GM12878 (cell line): Measurements from ENCODE around the gene MYL11. TPM values are rescaled to one million over a fixed set of nuclear protein-coding genes. Genes with fewer than 3 reads are reported as not detected.
A peak's percentile ranks its signal among the peaks of the same experiment; 100 is the strongest.

Experiments
- ATAC-seq: fragments of 200-7000 bp; cut with Tn5 transposase; 3 replicates; pipeline ENCODE4 v1.9.1; 2020; ENCODE audit warnings: mild to moderate bottlenecking, moderate library complexity
- BruUV-seq: library from RNA; stranded (reverse); fragments of 400-500 nt; replicated peaks from 2 replicates; lab custom pipeline; 2021; lab: Mats Ljungman, UMichigan
- CTCF ChIA-PET: fragments of 300-600 bp; sonication (Branson Sonifier 250); formaldehyde crosslinking; extraction: SDS; loops from one replicate; lab custom pipeline; 2021; ENCODE audit warnings: inconsistent platforms; lab: Yijun Ruan, JAX
- POLR2A ChIA-PET: fragments of 350-600 bp; formaldehyde crosslinking; extraction: SDS; loops from one replicate; lab custom pipeline; 2021; ENCODE audit warnings: inconsistent platforms; lab: Charles Lee
- RAD21 ChIA-PET: fragments of 300-600 bp; sonication (Branson Sonifier 250); formaldehyde crosslinking; loops from one replicate; lab custom pipeline; 2023; ENCODE audit warnings: antibody characterized with exemption; ENCODE audit not compliant: unreplicated experiment; lab: Charles Lee
- SMC1A ChIA-PET: fragments of 300-600 bp; sonication (Branson Sonifier 250); formaldehyde crosslinking; loops from one replicate; lab custom pipeline; 2023; ENCODE audit not compliant: unreplicated experiment, uncharacterized antibody; lab: Charles Lee
- DNase-seq: peaks from one replicate; pipeline ENCODE4 v3.0.0-alpha.2; 2011; ENCODE audit warnings: low read depth, low spot score
- FAIRE-seq: peaks from 3 replicates; lab custom pipeline; 2011; peaks lifted over from hg19 to GRCh38; lab: Jason Lieb, UNC
- H2AFZ ChIP-seq: 2 replicates; pipeline ENCODE4 v1.6.0; 2011; ENCODE audit warnings: low read depth, low read length, control low read depth; ENCODE audit not compliant: control insufficient read depth
- H3K27ac ChIP-seq: 2 replicates; pipeline ENCODE4 v1.5.1; 2011; ENCODE audit warnings: control low read depth; ENCODE audit not compliant: control insufficient read depth, insufficient read depth
- H3K27me3 ChIP-seq, 2 experiments: replicated peaks in 1 of 2; 2 replicates each; pipeline versions ENCODE4 v1.6.0 to v1.6.1; 2011; ENCODE audit warnings: low read length in 1 of 2; ENCODE audit not compliant: control insufficient read depth in 2 of 2, insufficient read depth in 2 of 2
- H3K36me3 ChIP-seq, 2 experiments: 2 replicates each; pipeline ENCODE4 v1.5.1; 2011; ENCODE audit warnings: low read length in 1 of 2; ENCODE audit not compliant: control insufficient read depth in 2 of 2, insufficient read depth in 2 of 2
- H3K4me1 ChIP-seq: 2 replicates; pipeline ENCODE4 v1.6.1; 2011; ENCODE audit warnings: mild to moderate bottlenecking, low read length, moderate library complexity, mixed read lengths; ENCODE audit not compliant: control insufficient read depth, insufficient read depth
- H3K4me2 ChIP-seq: 2 replicates; pipeline ENCODE4 v1.6.0; 2011; ENCODE audit warnings: control low read depth; ENCODE audit not compliant: control insufficient read depth, insufficient read depth
- H3K4me3 ChIP-seq: fragments of 200-600 bp; sonication (generic); 2 replicates; pipeline ENCODE4 v1.5.1; 2016
- H3K79me2 ChIP-seq: 2 replicates; pipeline ENCODE4 v1.6.0; 2011; ENCODE audit warnings: low read length; ENCODE audit not compliant: control insufficient read depth, insufficient read depth
- H3K9ac ChIP-seq: 2 replicates; pipeline ENCODE4 v1.8.0; 2011; ENCODE audit warnings: low read length, control low read depth, mixed read lengths; ENCODE audit not compliant: control insufficient read depth, insufficient read depth
- H3K9me3 ChIP-seq: replicated peaks from 3 replicates; pipeline ENCODE4 v1.5.1; 2011; ENCODE audit warnings: mild to moderate bottlenecking, low read length; ENCODE audit not compliant: control insufficient read depth, insufficient read depth
- H4K20me1 ChIP-seq: 2 replicates; pipeline ENCODE4 v1.6.0; 2011; ENCODE audit not compliant: control insufficient read depth, insufficient read depth
- ASH2L ChIP-seq: fragments of 300-600, 200-600 bp; sonication (generic); IDR thresholded peaks from 2 replicates; pipeline ENCODE4 v1.6.1; 2017; ENCODE audit warnings: low read depth, mild to moderate bottlenecking, borderline replicate concordance
- ATF2 ChIP-seq: IDR thresholded peaks from 2 replicates; pipeline ENCODE4 v1.6.1; 2012; ENCODE audit warnings: low read length, inconsistent platforms
- EP300 ChIP-seq, 2 experiments: fragments of 150-350 bp in 1 of 2; IDR thresholded peaks; 2 replicates each; pipeline ENCODE4 v1.6.1; 2011 to 2012; ENCODE audit warnings: low read depth in 2 of 2, low read length in 2 of 2, borderline replicate concordance in 1 of 2, improper control_type of control experiment in 1 of 2, inconsistent platforms in 1 of 2; ENCODE audit not compliant: control insufficient read depth in 1 of 2
- GATAD2B ChIP-seq: fragments of 450-650 bp; conservative IDR thresholded peaks from 2 replicates; pipeline ENCODE4 v1.6.1; 2017; ENCODE audit warnings: low read depth, mild to moderate bottlenecking, moderate library complexity
- HCFC1 ChIP-seq: fragments of 150-350 bp; IDR thresholded peaks from 2 replicates; pipeline ENCODE4 v1.6.1; 2014; ENCODE audit warnings: low read length
- HSF1 ChIP-seq: fragments of 150-350 bp; IDR thresholded peaks from 2 replicates; pipeline ENCODE4 v1.6.1; 2014; ENCODE audit warnings: mild to moderate bottlenecking, low read depth, low read length
- IKZF1 ChIP-seq: fragments of 450-650 bp; conservative IDR thresholded peaks from 2 replicates; pipeline ENCODE4 v1.6.1; 2017; ENCODE audit warnings: antibody characterized with exemption, mild to moderate bottlenecking
- IRF5 ChIP-seq: fragments of 450-650 bp; IDR thresholded peaks from 2 replicates; pipeline ENCODE4 v1.6.1; 2017; ENCODE audit warnings: borderline replicate concordance
- JUNB ChIP-seq: IDR thresholded peaks from 2 replicates; pipeline ENCODE4 v1.6.1; 2016; ENCODE audit warnings: antibody characterized with exemption, mild to moderate bottlenecking
- KLF5 ChIP-seq: fragments of 450-650 bp; IDR thresholded peaks from 2 replicates; pipeline ENCODE4 v1.6.1; 2014; ENCODE audit warnings: mild to moderate bottlenecking; ENCODE audit not compliant: partially characterized antibody
- MEF2A ChIP-seq: IDR thresholded peaks from 2 replicates; pipeline ENCODE4 v1.6.1; 2011; ENCODE audit warnings: low read depth, mild to moderate bottlenecking, low read length, moderate library complexity; ENCODE audit not compliant: insufficient read depth
- MLLT1 ChIP-seq: fragments of 450-650 bp; IDR thresholded peaks from 2 replicates; pipeline ENCODE4 v1.6.1; 2016; ENCODE audit warnings: mild to moderate bottlenecking
- POLR2AphosphoS2 ChIP-seq: IDR thresholded peaks from 2 replicates; pipeline ENCODE4 v1.6.1; 2011; ENCODE audit warnings: low read depth, mild to moderate bottlenecking, low read length, improper control_type of control experiment, moderate library complexity
- SMC3 ChIP-seq: IDR thresholded peaks from 2 replicates; pipeline ENCODE4 v1.6.1; 2011; ENCODE audit warnings: low read length, improper control_type of control experiment, borderline replicate concordance
- TBL1XR1 ChIP-seq: IDR thresholded peaks from 2 replicates; pipeline ENCODE4 v1.6.1; 2012; ENCODE audit warnings: low read depth, low read length, improper control_type of control experiment
- YY1 ChIP-seq: IDR thresholded peaks from 2 replicates; pipeline ENCODE4 v1.6.1; 2011; ENCODE audit warnings: low read depth, mild to moderate bottlenecking, low read length
- WGBS: methylation state at CpG from one replicate; pipeline ENCODE4 v1.1.6; 2016; ENCODE audit warnings: low lambda C conversion rate; ENCODE audit not compliant: insufficient replicate concordance, insufficient coverage; ENCODE audit errors: missing lambda C conversion rate; 5-methylcytosine and 5-hydroxymethylcytosine counted together
- in situ Hi-C: fragments of 300-500 bp; cut with MboI; formaldehyde crosslinking; loops from 9 replicates; pipeline ENCODE4 v1.14.3; 2018; ENCODE audit warnings: mixed read lengths
- intact Hi-C: fragments of 100-400 bp; cut with micrococcal nuclease; formaldehyde crosslinking; loops from one replicate; pipeline ENCODE4 v1.14.2; 2022; ENCODE audit not compliant: unreplicated experiment
- polyA plus RNA-seq, 11 experiments: library from polyadenylated mRNA; depleted of rRNA in 4 of 11; unstranded in 6 of 11; stranded (reverse) in 5 of 11; fragments of >200 nt; fragmentation: Nextera tagmentation in 4 of 11; fragmentation: Illumina TruSeq in 1 of 11; extraction: Ambion mirVana in 4 of 11; extraction: Trizol in 1 of 11; gene quantifications; 1 replicate in 1 of 11; 2 replicates in 10 of 11; pipeline versions ENCODE4 v1.2.1 to v1.2.3, GENCODE V29; 2011 to 2016; ENCODE audit warnings: inconsistent platforms in 2 of 11, missing spikeins in 2 of 11, low read depth in 1 of 11
- total RNA-seq, 4 experiments: library from RNA; depleted of rRNA in 3 of 4; stranded (reverse); fragments of >200 nt in 3 of 4; fragmentation: Illumina TruSeq in 1 of 4; extraction: Trizol in 1 of 4; gene quantifications; 2 replicates each; pipeline versions ENCODE4 v1.2.1 to v1.2.3, GENCODE V29; 2013 to 2021

Gene MYL11
- total and polyA plus RNA-seq, 10 of the 15 experiments (the other 5 are each of a cell fraction or from before 2014, with no cell fraction given), result 0.19 to 1.2 (median 0.61) TPM; not detected in 5

GRCh38 chr16:30418350-30419181 is 44.0 kb downstream of the MYL11 start:
- Histone ChIP-seq H3K79me2 (no peaks in the 10 kb centered on the region), H3K36me3 (peaks cover 3 to 9% of the 10 kb centered on the region in 2 experiments), H4K20me1 (no peaks in the 10 kb centered on the region), H3K4me2 (peak overlapping the region; percentile 82), H3K27me3 (no peaks in the 10 kb centered on the region), H3K27ac (peak overlapping the region; percentile 43), H3K9me3 (no peaks in the 10 kb centered on the region), H3K4me1 (peaks cover 8% of the 10 kb centered on the region), H3K4me3 (peak overlapping the region; percentile 63; the same call in 1 of the 2 replicates), H2AFZ (peak overlapping the region; percentile 94), H3K9ac (0 out of 2 replicates have a peak overlapping the region, but pooled peaks have one; percentile 26)
- ChIA-PET POLR2A (interaction anchor here (0.5 to 2.0 kb wide), 15 partner anchors 9 to 445 kb away, joined by 3 to 11 read pairs (median 4); partner anchors contain the start of genes DCTPP1, PRR14, TAOK2 and TBX6), CTCF (interaction anchor here (0.6 to 3.6 kb wide), 12 partner anchors 9 to 326 kb away, joined by 3 to 20 read pairs (median 5); partner anchors contain the start of genes DCTPP1, TBC1D10B, TBX6 and ZNF764), RAD21 (interaction anchor here (0.8 to 2.0 kb wide), 22 partner anchors 9 to 353 kb away, joined by 3 to 17 read pairs (median 4); partner anchors contain the start of genes ALDOA, CORO1A, DCTPP1 and TBC1D10B), SMC1A (interaction anchor here (0.7 to 2.9 kb wide), 10 partner anchors 9 to 279 kb away, joined by 3 to 12 read pairs (median 5); partner anchors contain the start of genes DCTPP1, TBC1D10B and ZNF747)
- no peak for DNase-seq
- no peak for ATAC-seq
- in situ Hi-C loops, result no loop called here
- intact Hi-C loops, result no loop called here
- 61% methylated on average over 31 of the region's 31 CpGs for WGBS
- no TSS peak for BruUV-seq
- no peak for FAIRE-seq
- TF ChIP-seq GATAD2B (0 out of 2 replicates have a peak, but pooled peaks have one; percentile 7), JUNB (no peak), YY1 (no peak; the same call in 1 of the 2 replicates), EP300 (IDR thresholded peaks at IDR 0.05; ENCODE audit: borderline replicate concordance in 1 of 2, control insufficient read depth in 1 of 2, low read depth in 2 of 2, low read length in 2 of 2) (no peak), HCFC1 (no peak), TBL1XR1 (no peak), SMC3 (no peak), IKZF1 (no peak), HSF1 (no peak), KLF5 (no peak), POLR2AphosphoS2 (0 out of 2 replicates have a peak, but pooled peaks have one; percentile 10), MLLT1 (peak; percentile 55; the same call in 1 of the 2 replicates), IRF5 (no peak), ATF2 (no peak), ASH2L (no peak), MEF2A (no peak)
